Measurements from ENCODE around the gene BCL2L1.

BCL2L1 gene

GRCh38 chr20:31677553-31678260, 45.0 kb downstream of the BCL2L1 start:
- no peak for DNase-seq (ENCODE audit: low read depth in 2 of 2)
- TF ChIP-seq CTCF (IDR thresholded peaks at IDR 0.05; ENCODE audit: low read depth, low read length) = no peak
- no peak overlapping the region for H3K4me3 ChIP-seq (replicated peaks in 1 of 2; ENCODE audit: low read depth in 2 of 2, low read length in 2 of 2)

- no peak overlapping the region for H3K4me3 ChIP-seq (replicated peaks in 1 of 2; ENCODE audit: low read depth in 2 of 2, low read length in 2 of 2)
- DNase-seq (ENCODE audit: low read depth in 2 of 2) = no peak
- TF ChIP-seq CTCF (IDR thresholded peaks at IDR 0.05; ENCODE audit: low read depth, low read length) = no peak
Measured at GRCh38 chr20:31676609-31676989, 46.1 kb downstream of the BCL2L1 start.

GRCh38 chr20:31675828-31676608, 46.6 kb downstream of the BCL2L1 start:
- peak; percentile 74 to 95 for DNase-seq (ENCODE audit: low read depth in 2 of 2)
- TF ChIP-seq CTCF (IDR thresholded peaks at IDR 0.05; ENCODE audit: low read depth, low read length) = no peak
- H3K4me3 ChIP-seq (replicated peaks in 1 of 2; ENCODE audit: low read depth in 2 of 2, low read length in 2 of 2) = peak overlapping the region in 1 of 2 donors; percentile 28

- TF ChIP-seq CTCF (IDR thresholded peaks at IDR 0.05; ENCODE audit: low read depth, low read length) = no peak
- peak overlapping the region; percentile 1 to 28 for H3K4me3 ChIP-seq (replicated peaks in 1 of 2; ENCODE audit: low read depth in 2 of 2, low read length in 2 of 2)
- peak; percentile 92 to 95 for DNase-seq (ENCODE audit: low read depth in 2 of 2)
Measured at GRCh38 chr20:31674895-31675827, 47.5 kb downstream of the BCL2L1 start.

GRCh38 chr20:31673943-31674463, 48.7 kb downstream of the BCL2L1 start:
- no peak for TF ChIP-seq CTCF (IDR thresholded peaks at IDR 0.05; ENCODE audit: low read depth, low read length)
- no peak overlapping the region for H3K4me3 ChIP-seq (replicated peaks in 1 of 2; ENCODE audit: low read depth in 2 of 2, low read length in 2 of 2)
- no peak for DNase-seq (ENCODE audit: low read depth in 2 of 2)

GRCh38 chr20:31673435-31673834, 49.2 kb downstream of the BCL2L1 start:
- no peak for TF ChIP-seq CTCF (IDR thresholded peaks at IDR 0.05; ENCODE audit: low read depth, low read length)
- no peak overlapping the region for H3K4me3 ChIP-seq (replicated peaks in 1 of 2; ENCODE audit: low read depth in 2 of 2, low read length in 2 of 2)
- no peak for DNase-seq (ENCODE audit: low read depth in 2 of 2)

All from cardiac fibroblast (primary cell).